ENCODE data around the gene SELENOT. TPM values are rescaled to one million over a fixed set of nuclear protein-coding genes. Genes with fewer than 3 reads are reported as not detected.

Gene SELENOT
- polyA plus RNA-seq, 1 donor: 46.7 TPM

- DNase-seq (ENCODE audit: low read depth): no peak
These were observed 59.5 kb downstream of the SELENOT start for GRCh38 chr3:150662410-150663200.

- no peak for DNase-seq (ENCODE audit: low read depth)
These were observed 60.3 kb downstream of the SELENOT start for GRCh38 chr3:150663461-150663860.

GRCh38 chr3:150666167-150666566 lies 63.0 kb downstream of the SELENOT start:
- no peak for DNase-seq (ENCODE audit: low read depth)

- no peak for DNase-seq (ENCODE audit: low read depth)
These were observed 70.8 kb downstream of the SELENOT start for GRCh38 chr3:150673966-150674365.

- DNase-seq (ENCODE audit: low read depth): no peak
These were observed 72.5 kb downstream of the SELENOT start for GRCh38 chr3:150675587-150675986.

Other genes with a start within 250 kb of the SELENOT start
- 46.8 TPM for gene TSC22D2, start 195.0 kb upstream of the SELENOT start, polyA plus RNA-seq (ENCODE audit: insufficient read length)
- 58.6 TPM for gene SERP1, start 56.8 kb upstream of the SELENOT start, polyA plus RNA-seq (ENCODE audit: insufficient read length)
- gene EIF2A, start 56.5 kb upstream of the SELENOT start, polyA plus RNA-seq (ENCODE audit: insufficient read length): 152 TPM
- gene ERICH6, start 100.6 kb downstream of the SELENOT start, polyA plus RNA-seq (ENCODE audit: insufficient read length): 0.11 TPM
- 20.4 TPM for gene SIAH2, start 159.8 kb downstream of the SELENOT start, polyA plus RNA-seq (ENCODE audit: insufficient read length)